SK-N-SH treated with all-trans-retinoic acid at 6 μM for 48 hours (cell line): ENCODE data around the gene ARFGEF2.

Source experiments
- ATAC-seq: fragments of 200-7000 bp; cut with Tn5 transposase; 3 replicates; pipeline ENCODE4 v1.9.1; 2020; ENCODE audit warnings: mild to moderate bottlenecking, moderate library complexity
- ARNTL ChIP-seq: fragments of 450-650 bp; formaldehyde crosslinking; IDR thresholded peaks from 2 replicates; pipeline ENCODE4 v1.5.0; 2020; ENCODE audit warnings: low read depth, mild to moderate bottlenecking, moderate library complexity, borderline replicate concordance
- BACH2 ChIP-seq: fragments of 250-450 bp; sonication (Bioruptor Pico); IDR thresholded peaks from 2 replicates; pipeline ENCODE4 v1.9.0; 2021; ENCODE audit warnings: mild to moderate bottlenecking, borderline replicate concordance
- CREB5 ChIP-seq: fragments of 250-450 bp; sonication (Bioruptor Pico); IDR thresholded peaks from 2 replicates; pipeline ENCODE4 v1.5.1; 2020; ENCODE audit warnings: low read depth, mild to moderate bottlenecking, moderate library complexity
- CSDC2 ChIP-seq: fragments of 250-450 bp; sonication (Bioruptor Pico); IDR thresholded peaks from 2 replicates; pipeline ENCODE4 v1.5.0; 2020; ENCODE audit warnings: mild to moderate bottlenecking, moderate library complexity
- CSRNP3 ChIP-seq: fragments of 250-450 bp; sonication (Bioruptor Pico); IDR thresholded peaks from 2 replicates; pipeline ENCODE4 v1.5.1; 2021; ENCODE audit warnings: mild to moderate bottlenecking, moderate library complexity
- ESRRG ChIP-seq: fragments of 250-450 bp; sonication (Bioruptor Pico); IDR thresholded peaks from 2 replicates; pipeline ENCODE4 v1.6.1; 2021; ENCODE audit warnings: mild to moderate bottlenecking
- GLIS3 ChIP-seq: fragments of 250-450 bp; sonication (Bioruptor Pico); IDR thresholded peaks from 2 replicates; pipeline ENCODE4 v1.5.0; 2020; ENCODE audit warnings: mild to moderate bottlenecking, moderate library complexity
- ISL1 ChIP-seq: fragments of 250-450 bp; sonication (Bioruptor Pico); IDR thresholded peaks from 2 replicates; pipeline ENCODE4 v2.1.2; 2022; ENCODE audit warnings: mild to moderate bottlenecking, moderate library complexity
- OSR1 ChIP-seq: fragments of 250-450 bp; sonication (Bioruptor Pico); IDR thresholded peaks from 2 replicates; pipeline ENCODE4 v1.8.0; 2022; ENCODE audit warnings: moderate library complexity, mild to moderate bottlenecking, inconsistent platforms
- PATZ1 ChIP-seq: fragments of 250-450 bp; sonication (Bioruptor Pico); IDR thresholded peaks from 2 replicates; pipeline ENCODE4 v1.8.0; 2020; ENCODE audit warnings: mild to moderate bottlenecking, moderate library complexity, borderline replicate concordance
- POU6F1 ChIP-seq: fragments of 250-450 bp; sonication (Bioruptor Pico); IDR thresholded peaks from 2 replicates; pipeline ENCODE4 v1.8.0; 2021; ENCODE audit warnings: low read depth, mild to moderate bottlenecking, moderate library complexity, borderline replicate concordance
- PPARA ChIP-seq: fragments of 250-450 bp; sonication (Bioruptor Pico); IDR thresholded peaks from 2 replicates; pipeline ENCODE4 v1.5.0; 2020; ENCODE audit warnings: mild to moderate bottlenecking, borderline replicate concordance
- RARB ChIP-seq: fragments of 250-450 bp; sonication (Bioruptor Pico); IDR thresholded peaks from 2 replicates; pipeline ENCODE4 v1.8.0; 2021; ENCODE audit warnings: mild to moderate bottlenecking, moderate library complexity
- SNAI2 ChIP-seq: fragments of 250-450 bp; sonication (Bioruptor Pico); IDR thresholded peaks from 2 replicates; pipeline ENCODE4 v1.5.0; 2020; ENCODE audit warnings: mild to moderate bottlenecking, moderate library complexity
- TCF4 ChIP-seq: fragments of 250-450 bp; sonication (Bioruptor Pico); IDR thresholded peaks from 2 replicates; pipeline ENCODE4 v1.8.0; 2021; ENCODE audit warnings: mild to moderate bottlenecking, moderate library complexity, borderline replicate concordance
- TOX ChIP-seq: fragments of 250-450 bp; sonication (Bioruptor Pico); IDR thresholded peaks from 2 replicates; pipeline ENCODE4 v1.8.0; 2021; ENCODE audit warnings: mild to moderate bottlenecking, moderate library complexity, borderline replicate concordance
- TSHZ2 ChIP-seq: fragments of 250-450 bp; sonication (Bioruptor Pico); IDR thresholded peaks from 2 replicates; pipeline ENCODE4 v1.5.0; 2020; ENCODE audit warnings: mild to moderate bottlenecking, moderate library complexity
- ZC3H10 ChIP-seq: fragments of 250-450 bp; sonication (Bioruptor Pico); IDR thresholded peaks from 2 replicates; pipeline ENCODE4 v1.5.1; 2021; ENCODE audit warnings: mild to moderate bottlenecking, moderate library complexity
- ZFP3 ChIP-seq: fragments of 250-450 bp; sonication (Bioruptor Pico); IDR thresholded peaks from 2 replicates; pipeline ENCODE4 v1.5.0; 2020; ENCODE audit warnings: mild to moderate bottlenecking, moderate library complexity
- ZFP30 ChIP-seq: fragments of 450-650 bp; formaldehyde crosslinking; IDR thresholded peaks from 2 replicates; pipeline ENCODE4 v1.5.0; 2022; ENCODE audit warnings: mild to moderate bottlenecking, moderate library complexity
- ZNF565 ChIP-seq: fragments of 450-650 bp; formaldehyde crosslinking; conservative IDR thresholded peaks from 2 replicates; pipeline ENCODE4 v1.5.0; 2020; ENCODE audit warnings: low read depth, mild to moderate bottlenecking, moderate library complexity
- ZNF70 ChIP-seq: fragments of 450-650 bp; formaldehyde crosslinking; IDR thresholded peaks from 2 replicates; pipeline ENCODE4 v1.5.0; 2020; ENCODE audit warnings: mild to moderate bottlenecking, moderate library complexity
- ZNF8 ChIP-seq: fragments of 450-650 bp; formaldehyde crosslinking; IDR thresholded peaks from 2 replicates; pipeline ENCODE4 v1.5.0; 2020; ENCODE audit warnings: mild to moderate bottlenecking, moderate library complexity

The ARFGEF2 gene

GRCh38 chr20:48926821-48927220 is 5.3 kb downstream of the ARFGEF2 start:
- no peak for ATAC-seq
- TF ChIP-seq ZNF565 (CRISPR knock-in tag): no peak
- TF ChIP-seq GLIS3 (CRISPR knock-in tag): no peak
- no peak for TF ChIP-seq ISL1 (CRISPR knock-in tag)
- TF ChIP-seq CSDC2 (CRISPR knock-in tag): no peak
- no peak for TF ChIP-seq OSR1 (CRISPR knock-in tag)
- no peak for TF ChIP-seq ZC3H10
- TF ChIP-seq ESRRG (CRISPR knock-in tag): no peak
- TF ChIP-seq PATZ1 (CRISPR knock-in tag): no peak
- no peak for TF ChIP-seq ARNTL (CRISPR knock-in tag)
- TF ChIP-seq BACH2 (CRISPR knock-in tag): no peak
- no peak for TF ChIP-seq ZNF8 (CRISPR knock-in tag)

- no peak for TF ChIP-seq GLIS3 (CRISPR knock-in tag)
- TF ChIP-seq ZFP3 (CRISPR knock-in tag): no peak
- no peak for TF ChIP-seq ARNTL (CRISPR knock-in tag)
- no peak for TF ChIP-seq CSDC2 (CRISPR knock-in tag)
- no peak for TF ChIP-seq ISL1 (CRISPR knock-in tag)
- no peak for TF ChIP-seq ZFP30 (CRISPR knock-in tag)
- TF ChIP-seq TCF4 (CRISPR knock-in tag): no peak
- no peak for TF ChIP-seq CSRNP3 (CRISPR knock-in tag)
- TF ChIP-seq SNAI2 (CRISPR knock-in tag): no peak
- TF ChIP-seq TSHZ2: no peak
- TF ChIP-seq BACH2 (CRISPR knock-in tag): no peak
- TF ChIP-seq TOX (CRISPR knock-in tag): no peak
- ATAC-seq: no peak; the same call in 2 of the 3 replicates
Measured at GRCh38 chr20:48928832-48929725, 7.6 kb downstream of the ARFGEF2 start.

- ATAC-seq: no peak
- no peak for TF ChIP-seq ZNF8 (CRISPR knock-in tag)
- TF ChIP-seq ISL1 (CRISPR knock-in tag): no peak
- TF ChIP-seq OSR1 (CRISPR knock-in tag): no peak
- no peak for TF ChIP-seq RARB
- no peak for TF ChIP-seq CSRNP3 (CRISPR knock-in tag)
- TF ChIP-seq ZC3H10: no peak
- no peak for TF ChIP-seq ZFP30 (CRISPR knock-in tag)
- no peak for TF ChIP-seq CREB5 (CRISPR knock-in tag)
- TF ChIP-seq ZNF565 (CRISPR knock-in tag): no peak
- TF ChIP-seq POU6F1 (CRISPR knock-in tag): no peak
- no peak for TF ChIP-seq PATZ1 (CRISPR knock-in tag)
- TF ChIP-seq GLIS3 (CRISPR knock-in tag): no peak
- TF ChIP-seq PPARA: no peak
- TF ChIP-seq ESRRG (CRISPR knock-in tag): no peak
- no peak for TF ChIP-seq ARNTL (CRISPR knock-in tag)
- TF ChIP-seq CSDC2 (CRISPR knock-in tag): no peak
- no peak for TF ChIP-seq TCF4 (CRISPR knock-in tag)
- TF ChIP-seq SNAI2 (CRISPR knock-in tag): no peak
- TF ChIP-seq ZNF70 (CRISPR knock-in tag): no peak
Measured at GRCh38 chr20:48930035-48930434, 8.5 kb downstream of the ARFGEF2 start.
